ENCODE results near the gene KLHL24. TPM values are rescaled to one million over a fixed set of nuclear protein-coding genes. Genes with fewer than 3 reads are reported as not detected.

KLHL24 gene
- polyA plus RNA-seq, 1 donor from 2014 or later = 92.1 TPM

DNA sequence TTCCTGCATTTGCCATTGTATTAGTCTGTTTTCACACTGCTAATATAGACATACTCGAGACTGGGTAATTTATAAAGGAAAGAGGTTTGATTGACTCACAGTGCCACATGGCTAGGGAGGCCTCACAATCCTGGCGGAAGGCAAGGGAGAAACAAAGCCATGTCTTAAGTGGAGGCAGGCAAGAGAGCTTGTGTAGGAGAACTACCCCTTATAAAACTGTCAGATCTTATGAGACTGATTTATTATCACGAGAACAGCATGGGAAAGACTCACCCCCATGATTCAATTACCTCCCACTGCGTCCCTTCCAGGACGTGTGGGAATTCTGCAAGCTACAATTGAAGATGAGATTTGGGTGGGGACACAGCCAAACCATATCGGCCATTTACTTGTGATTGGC, 90.0 kb downstream of the KLHL24 start:
- peaks cover 14% of the 10 kb centered on the region for H3K36me3 ChIP-seq (ENCODE audit: insufficient read depth, low read length)

GRCh38 chr3:183728204-183728603, 92.8 kb downstream of the KLHL24 start:
- no peaks in the 10 kb centered on the region for H4K20me1 ChIP-seq (ENCODE audit: insufficient read depth)
- peaks cover 14% of the 10 kb centered on the region for H3K36me3 ChIP-seq (ENCODE audit: insufficient read depth, low read length)

More for the DNA sequence above, 90.0 kb downstream of the KLHL24 start:
- no peak overlapping the region for H2AFZ ChIP-seq (ENCODE audit: low read depth, low read length)
- H3K79me2 ChIP-seq (replicated peaks; ENCODE audit: insufficient read depth, low read length) = no peaks in the 10 kb centered on the region
- H3K9ac ChIP-seq (ENCODE audit: low read length) = no peak overlapping the region
- no peaks in the 10 kb centered on the region for H3K27me3 ChIP-seq (ENCODE audit: insufficient read depth, low read depth, low read length)
- H3K27ac ChIP-seq (ENCODE audit: low read length) = no peak overlapping the region
- no peak overlapping the region for H3K4me3 ChIP-seq (ENCODE audit: low read length)
- no peaks in the 10 kb centered on the region for H3K9me3 ChIP-seq (ENCODE audit: low read length)
- no peaks in the 10 kb centered on the region for H3F3A ChIP-seq (ENCODE audit: insufficient read depth, low read length, poor library complexity, severe bottlenecking)
- TF ChIP-seq TAF1 (IDR thresholded peaks at IDR 0.05; ENCODE audit: low read depth) = no peak
- no peak for TF ChIP-seq POLR2AphosphoS5 (IDR thresholded peaks at IDR 0.05)
- no peak for TF ChIP-seq EP300 (conservative IDR thresholded peaks at IDR 0.05; ENCODE audit: poor library complexity, severe bottlenecking)
- no peak for TF ChIP-seq MXI1 (conservative IDR thresholded peaks at IDR 0.05; ENCODE audit: poor library complexity, severe bottlenecking)
- TF ChIP-seq RAD21 (conservative IDR thresholded peaks at IDR 0.05) = no peak
- no peak overlapping the region for H3K4me2 ChIP-seq (ENCODE audit: low read length)
- H3K9me2 ChIP-seq (ENCODE audit: insufficient read depth, low read length) = no peaks in the 10 kb centered on the region
- no peaks in the 10 kb centered on the region for H4K20me1 ChIP-seq (ENCODE audit: insufficient read depth)

More at GRCh38 chr3:183728204-183728603, 92.8 kb downstream of the KLHL24 start:
- H3K4me3 ChIP-seq (ENCODE audit: low read length) = no peak overlapping the region
- H3K79me2 ChIP-seq (replicated peaks; ENCODE audit: insufficient read depth, low read length) = no peaks in the 10 kb centered on the region
- no peak overlapping the region for H3K4me2 ChIP-seq (ENCODE audit: low read length)
- TF ChIP-seq EP300 (conservative IDR thresholded peaks at IDR 0.05; ENCODE audit: poor library complexity, severe bottlenecking) (no peak), RAD21 (conservative IDR thresholded peaks at IDR 0.05) (no peak), CTCF (IDR thresholded peaks at IDR 0.05; ENCODE audit: poor library complexity, severe bottlenecking) (no peak), REST (IDR thresholded peaks at IDR 0.05; ENCODE audit: borderline replicate concordance) (no peak), TAF1 (IDR thresholded peaks at IDR 0.05; ENCODE audit: low read depth) (no peak), POLR2AphosphoS5 (IDR thresholded peaks at IDR 0.05) (no peak), EZH2 (IDR thresholded peaks at IDR 0.05; ENCODE audit: borderline replicate concordance, insufficient read depth, low read length, poor library complexity, severe bottlenecking) (no peak), MXI1 (conservative IDR thresholded peaks at IDR 0.05; ENCODE audit: poor library complexity, severe bottlenecking) (no peak), SMC3 (conservative IDR thresholded peaks at IDR 0.05; ENCODE audit: poor library complexity) (no peak)
- no peaks in the 10 kb centered on the region for H3K9me2 ChIP-seq (ENCODE audit: insufficient read depth, low read length)
- H2AFZ ChIP-seq (ENCODE audit: low read depth, low read length) = no peak overlapping the region
- no peaks in the 10 kb centered on the region for H3K27me3 ChIP-seq (ENCODE audit: insufficient read depth, low read depth, low read length)
- H3K9me3 ChIP-seq (ENCODE audit: low read length) = no peaks in the 10 kb centered on the region
- H3K27ac ChIP-seq (ENCODE audit: low read length) = no peak overlapping the region
- no peak overlapping the region for H3K9ac ChIP-seq (ENCODE audit: low read length)
- no peaks in the 10 kb centered on the region for H3F3A ChIP-seq (ENCODE audit: insufficient read depth, low read length, poor library complexity, severe bottlenecking)
